ENCODE measurements around the gene CDC42EP2.

DNA sequence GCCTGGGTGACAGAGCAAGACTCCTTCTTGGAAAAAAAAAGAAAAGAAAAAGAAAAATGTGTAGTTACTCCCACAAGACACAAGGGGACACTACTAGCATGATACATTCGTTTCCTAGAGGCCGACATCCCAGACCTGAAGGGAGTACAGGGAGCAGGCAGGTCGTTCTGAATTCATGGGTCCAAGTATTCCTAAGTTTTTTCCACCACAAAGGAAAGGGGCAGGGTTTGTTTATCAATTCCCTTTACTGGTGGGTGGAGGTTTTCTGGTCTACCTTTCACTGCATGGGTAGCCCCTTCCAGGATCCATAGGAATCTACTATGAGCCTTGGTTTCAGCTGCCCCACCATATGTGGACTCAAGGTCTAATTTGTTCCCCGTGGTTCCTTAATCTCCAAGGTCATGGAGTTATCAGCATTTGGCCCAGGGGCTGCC is 51.7 kb downstream of the CDC42EP2 start:
- TF ChIP-seq, protein P1, sequence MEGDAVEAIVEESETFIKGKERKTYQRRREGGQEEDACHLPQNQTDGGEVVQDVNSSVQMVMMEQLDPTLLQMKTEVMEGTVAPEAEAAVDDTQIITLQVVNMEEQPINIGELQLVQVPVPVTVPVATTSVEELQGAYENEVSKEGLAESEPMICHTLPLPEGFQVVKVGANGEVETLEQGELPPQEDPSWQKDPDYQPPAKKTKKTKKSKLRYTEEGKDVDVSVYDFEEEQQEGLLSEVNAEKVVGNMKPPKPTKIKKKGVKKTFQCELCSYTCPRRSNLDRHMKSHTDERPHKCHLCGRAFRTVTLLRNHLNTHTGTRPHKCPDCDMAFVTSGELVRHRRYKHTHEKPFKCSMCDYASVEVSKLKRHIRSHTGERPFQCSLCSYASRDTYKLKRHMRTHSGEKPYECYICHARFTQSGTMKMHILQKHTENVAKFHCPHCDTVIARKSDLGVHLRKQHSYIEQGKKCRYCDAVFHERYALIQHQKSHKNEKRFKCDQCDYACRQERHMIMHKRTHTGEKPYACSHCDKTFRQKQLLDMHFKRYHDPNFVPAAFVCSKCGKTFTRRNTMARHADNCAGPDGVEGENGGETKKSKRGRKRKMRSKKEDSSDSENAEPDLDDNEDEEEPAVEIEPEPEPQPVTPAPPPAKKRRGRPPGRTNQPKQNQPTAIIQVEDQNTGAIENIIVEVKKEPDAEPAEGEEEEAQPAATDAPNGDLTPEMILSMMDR (IDR thresholded peaks at IDR 0.05), result peak; percentile 96
- TF ChIP-seq POLR2AphosphoS5 (IDR thresholded peaks at IDR 0.05; ENCODE audit: low read depth, low read length) (no peak), SIN3A (IDR thresholded peaks at IDR 0.05; ENCODE audit: borderline replicate concordance, insufficient read depth, low read depth, low read length) (no peak)
- TF ChIP-seq, protein P2, sequence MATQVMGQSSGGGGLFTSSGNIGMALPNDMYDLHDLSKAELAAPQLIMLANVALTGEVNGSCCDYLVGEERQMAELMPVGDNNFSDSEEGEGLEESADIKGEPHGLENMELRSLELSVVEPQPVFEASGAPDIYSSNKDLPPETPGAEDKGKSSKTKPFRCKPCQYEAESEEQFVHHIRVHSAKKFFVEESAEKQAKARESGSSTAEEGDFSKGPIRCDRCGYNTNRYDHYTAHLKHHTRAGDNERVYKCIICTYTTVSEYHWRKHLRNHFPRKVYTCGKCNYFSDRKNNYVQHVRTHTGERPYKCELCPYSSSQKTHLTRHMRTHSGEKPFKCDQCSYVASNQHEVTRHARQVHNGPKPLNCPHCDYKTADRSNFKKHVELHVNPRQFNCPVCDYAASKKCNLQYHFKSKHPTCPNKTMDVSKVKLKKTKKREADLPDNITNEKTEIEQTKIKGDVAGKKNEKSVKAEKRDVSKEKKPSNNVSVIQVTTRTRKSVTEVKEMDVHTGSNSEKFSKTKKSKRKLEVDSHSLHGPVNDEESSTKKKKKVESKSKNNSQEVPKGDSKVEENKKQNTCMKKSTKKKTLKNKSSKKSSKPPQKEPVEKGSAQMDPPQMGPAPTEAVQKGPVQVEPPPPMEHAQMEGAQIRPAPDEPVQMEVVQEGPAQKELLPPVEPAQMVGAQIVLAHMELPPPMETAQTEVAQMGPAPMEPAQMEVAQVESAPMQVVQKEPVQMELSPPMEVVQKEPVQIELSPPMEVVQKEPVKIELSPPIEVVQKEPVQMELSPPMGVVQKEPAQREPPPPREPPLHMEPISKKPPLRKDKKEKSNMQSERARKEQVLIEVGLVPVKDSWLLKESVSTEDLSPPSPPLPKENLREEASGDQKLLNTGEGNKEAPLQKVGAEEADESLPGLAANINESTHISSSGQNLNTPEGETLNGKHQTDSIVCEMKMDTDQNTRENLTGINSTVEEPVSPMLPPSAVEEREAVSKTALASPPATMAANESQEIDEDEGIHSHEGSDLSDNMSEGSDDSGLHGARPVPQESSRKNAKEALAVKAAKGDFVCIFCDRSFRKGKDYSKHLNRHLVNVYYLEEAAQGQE (IDR thresholded peaks at IDR 0.05; ENCODE audit: insufficient read depth in 1 of 2, low read depth in 2 of 2, low read length in 1 of 2), result no peak
